Tibial artery (tissue), 4 donors: ENCODE results near the gene GOLGB1.
"Not testable (repeated sequence)": the region's sequence is repeated elsewhere in the genome, so short reads cannot be mapped to it uniquely, and the experiment has no call there.

Experiments used
- DNase-seq, 2 donors: peaks; one replicate each; pipeline ENCODE4 v3.0.0-alpha.2; 2019
- H3K27ac ChIP-seq, 2 donors: fragments of 200-600 bp; sonication (generic) in 1 of 2; 1 replicate in 1 of 2; 2 replicates in 1 of 2; pipeline ENCODE4 v1.5.1; 2018 to 2019; ENCODE audit warnings: mild to moderate bottlenecking in 1 of 2
- H3K27me3 ChIP-seq, 2 donors: fragments of 200-600 bp; sonication (generic) in 1 of 2; one replicate each; pipeline versions ENCODE4 v1.5.1 to v1.6.0; 2016 to 2019
- H3K36me3 ChIP-seq, 3 donors: fragments of 200-600 bp; sonication (generic) in 2 of 3; one replicate each; pipeline ENCODE4 v1.5.1; 2016 to 2019; ENCODE audit warnings: mild to moderate bottlenecking in 2 of 3
- H3K4me1 ChIP-seq, 4 donors: fragments of 200-600 bp; sonication (generic) in 2 of 4; 1 replicate in 3 of 4; 2 replicates in 1 of 4; pipeline ENCODE4 v1.5.1; 2016 to 2019
- H3K4me3 ChIP-seq, 2 donors: fragments of 200-600 bp; sonication (generic) in 1 of 2; 1 replicate in 1 of 2; 2 replicates in 1 of 2; pipeline ENCODE4 v1.5.1; 2018 to 2019; ENCODE audit warnings: mild to moderate bottlenecking in 2 of 2
- H3K9me3 ChIP-seq, 3 donors: fragments of 200-600 bp; sonication (generic) in 1 of 3; one replicate each; pipeline ENCODE4 v1.5.1; 2016 to 2019
- CTCF ChIP-seq, 2 experiments: fragments of 200-600 bp in 1 of 2; fragments of 450-650 bp in 1 of 2; IDR thresholded peaks; one replicate each; pipeline ENCODE4 v1.5.1; 2017 to 2019; ENCODE audit warnings: antibody characterized with exemption in 2 of 2, mild to moderate bottlenecking in 1 of 2, moderate library complexity in 1 of 2
- intact Hi-C: fragments of 100-400 bp; cut with DNase I; formaldehyde crosslinking; loops from one replicate; pipeline ENCODE4 v1.15.0; 2023; ENCODE audit warnings: low total_unique reads

The GOLGB1 gene

GRCh38 chr3:121786485-121786884 is 36.9 kb upstream of the GOLGB1 start:
- no peaks in the 10 kb centered on the region for H3K4me1 ChIP-seq
- TF ChIP-seq CTCF (IDR thresholded peaks at IDR 0.05), result no peak
- H3K9me3 ChIP-seq, result no peaks in the 10 kb centered on the region
- H3K27ac ChIP-seq, result no peak overlapping the region
- intact Hi-C loops, result no loop called here
- H3K27me3 ChIP-seq, result no peaks in the 10 kb centered on the region
- no peak for DNase-seq
- H3K4me3 ChIP-seq, result no peak overlapping the region
- peaks cover 36 to 68% (median 67%) of the 10 kb centered on the region in 3 donors for H3K36me3 ChIP-seq

GRCh38 chr3:121782784-121783183 is 33.2 kb upstream of the GOLGB1 start:
- intact Hi-C loops, H3K4me1 ChIP-seq, H3K27ac ChIP-seq, DNase-seq, H3K27me3 ChIP-seq, H3K9me3 ChIP-seq, H3K4me3 ChIP-seq: not testable (repeated sequence)
- H3K36me3 ChIP-seq, result peaks cover 35 to 69% (median 60%) of the 10 kb centered on the region in 3 donors

DNA sequence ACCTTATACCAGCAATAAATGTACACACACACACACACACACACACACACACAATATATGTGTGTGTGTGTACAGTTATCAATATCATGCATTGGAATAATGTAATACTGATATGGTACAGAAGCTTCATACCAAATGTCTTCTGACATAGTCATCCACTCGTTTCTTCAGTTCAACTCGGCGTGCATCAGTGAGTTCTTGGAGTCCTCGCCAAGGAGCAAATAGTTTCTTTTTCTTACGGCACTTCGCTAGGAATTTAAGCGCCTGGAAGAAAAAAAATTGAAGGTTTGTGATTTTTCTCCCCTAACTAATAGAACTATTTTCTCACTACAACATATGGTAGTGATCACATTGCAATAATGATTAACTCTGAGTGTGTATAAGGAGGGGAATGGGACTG is 32.1 kb upstream of the GOLGB1 start:
- no peak for DNase-seq
- H3K9me3 ChIP-seq, result no peaks in the 10 kb centered on the region
- H3K4me1 ChIP-seq, result no peaks in the 10 kb centered on the region
- H3K4me3 ChIP-seq, result no peak overlapping the region
- intact Hi-C loops, result no loop called here
- peaks cover 39 to 68% (median 59%) of the 10 kb centered on the region in 3 donors for H3K36me3 ChIP-seq
- H3K27me3 ChIP-seq, result no peaks in the 10 kb centered on the region
- H3K27ac ChIP-seq, result no peak overlapping the region
- TF ChIP-seq CTCF (IDR thresholded peaks at IDR 0.05), result no peak

GRCh38 chr3:121775095-121775494 is 25.6 kb upstream of the GOLGB1 start:
- H3K27ac ChIP-seq, H3K9me3 ChIP-seq, H3K27me3 ChIP-seq, intact Hi-C loops, H3K4me3 ChIP-seq, H3K4me1 ChIP-seq, DNase-seq: not testable (repeated sequence)
- peaks cover 61 to 86% (median 65%) of the 10 kb centered on the region in 3 donors for H3K36me3 ChIP-seq

- H3K27ac ChIP-seq, result no peak overlapping the region
- peaks cover 30 to 55% (median 32%) of the 10 kb centered on the region in 3 donors for H3K36me3 ChIP-seq
- no peak overlapping the region for H3K4me3 ChIP-seq
- TF ChIP-seq CTCF (IDR thresholded peaks at IDR 0.05), result no peak
- no peaks in the 10 kb centered on the region for H3K27me3 ChIP-seq
- no peaks in the 10 kb centered on the region for H3K9me3 ChIP-seq
- no peak for DNase-seq
- no peaks in the 10 kb centered on the region for H3K4me1 ChIP-seq
- intact Hi-C loops, result no loop called here
These were observed 19.7 kb upstream of the GOLGB1 start for GRCh38 chr3:121769246-121769645.

DNA sequence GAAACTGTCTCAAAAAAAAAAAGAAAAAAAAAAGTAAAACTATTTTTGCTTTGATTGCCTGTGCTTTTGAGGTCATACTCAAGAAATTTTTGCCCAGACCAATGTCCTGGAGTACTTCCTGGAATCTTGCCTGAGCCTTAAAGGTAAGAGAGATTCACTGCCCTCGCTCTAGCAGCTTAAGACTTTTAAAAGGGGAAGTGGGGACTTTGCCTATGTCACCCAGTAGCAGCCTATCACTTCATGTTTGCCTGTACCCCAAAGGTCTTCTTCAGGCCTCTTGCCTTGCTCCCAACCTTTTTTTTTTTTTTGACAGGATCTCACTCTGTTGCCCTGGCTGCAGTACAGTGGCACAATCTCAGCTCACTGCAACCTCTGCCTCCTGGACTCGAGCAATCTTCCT is 18.9 kb upstream of the GOLGB1 start:
- intact Hi-C loops, result no loop called here
- Histone ChIP-seq H3K36me3 (peaks cover 30 to 51% (median 31%) of the 10 kb centered on the region in 3 donors), H3K27me3 (no peaks in the 10 kb centered on the region), H3K4me1 (no peaks in the 10 kb centered on the region), H3K27ac (no peak overlapping the region), H3K9me3 (no peaks in the 10 kb centered on the region), H3K4me3 (no peak overlapping the region)
- no peak for DNase-seq
- no peak for TF ChIP-seq CTCF (IDR thresholded peaks at IDR 0.05)

DNA sequence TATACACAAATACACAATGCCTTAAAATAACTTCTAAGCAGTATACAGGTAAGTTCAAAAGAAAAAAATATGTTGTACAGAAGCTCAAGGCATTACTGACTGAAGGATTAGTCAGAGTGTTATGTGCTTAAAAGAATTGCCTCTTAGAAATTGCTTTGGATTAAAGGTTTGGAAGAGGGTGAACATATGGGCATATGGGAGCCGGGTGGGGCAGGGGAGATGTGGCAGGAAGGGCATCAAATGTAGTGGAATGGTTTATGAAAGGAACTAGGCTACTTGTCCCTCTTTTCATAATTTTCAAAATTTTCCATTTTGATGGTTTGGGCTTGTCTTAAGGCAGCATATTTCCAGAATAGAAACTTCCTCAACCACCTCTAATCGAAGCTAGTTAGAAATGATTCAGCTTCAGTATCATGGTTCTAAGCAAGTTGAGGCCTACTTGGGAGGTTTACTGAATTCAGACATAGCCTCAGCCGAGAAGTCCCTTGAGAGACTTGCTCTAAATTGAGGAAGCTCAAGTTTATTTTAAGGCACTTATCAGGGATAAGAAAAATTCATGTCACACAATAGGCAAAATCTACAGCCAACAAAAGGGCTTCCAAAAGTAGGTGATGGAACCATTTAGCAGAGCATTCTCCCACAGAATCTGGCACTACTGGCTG is 10.1 kb upstream of the GOLGB1 start:
- no peak overlapping the region for H3K4me3 ChIP-seq
- intact Hi-C loops, result no loop called here
- H3K27ac ChIP-seq, result no peak overlapping the region
- H3K9me3 ChIP-seq, result no peaks in the 10 kb centered on the region
- no peak for DNase-seq
- H3K4me1 ChIP-seq, result no peaks in the 10 kb centered on the region
- no peaks in the 10 kb centered on the region for H3K27me3 ChIP-seq
- no peaks in the 10 kb centered on the region for H3K36me3 ChIP-seq
- no peak for TF ChIP-seq CTCF (IDR thresholded peaks at IDR 0.05)
